ENCODE results near the gene PEX19. TPM values are rescaled to one million over a fixed set of nuclear protein-coding genes. Genes with fewer than 3 reads are reported as not detected.

The PEX19 gene, protein sequence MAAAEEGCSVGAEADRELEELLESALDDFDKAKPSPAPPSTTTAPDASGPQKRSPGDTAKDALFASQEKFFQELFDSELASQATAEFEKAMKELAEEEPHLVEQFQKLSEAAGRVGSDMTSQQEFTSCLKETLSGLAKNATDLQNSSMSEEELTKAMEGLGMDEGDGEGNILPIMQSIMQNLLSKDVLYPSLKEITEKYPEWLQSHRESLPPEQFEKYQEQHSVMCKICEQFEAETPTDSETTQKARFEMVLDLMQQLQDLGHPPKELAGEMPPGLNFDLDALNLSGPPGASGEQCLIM
- 51.8 and 60.2 TPM in 2 replicates for total RNA-seq

DNA sequence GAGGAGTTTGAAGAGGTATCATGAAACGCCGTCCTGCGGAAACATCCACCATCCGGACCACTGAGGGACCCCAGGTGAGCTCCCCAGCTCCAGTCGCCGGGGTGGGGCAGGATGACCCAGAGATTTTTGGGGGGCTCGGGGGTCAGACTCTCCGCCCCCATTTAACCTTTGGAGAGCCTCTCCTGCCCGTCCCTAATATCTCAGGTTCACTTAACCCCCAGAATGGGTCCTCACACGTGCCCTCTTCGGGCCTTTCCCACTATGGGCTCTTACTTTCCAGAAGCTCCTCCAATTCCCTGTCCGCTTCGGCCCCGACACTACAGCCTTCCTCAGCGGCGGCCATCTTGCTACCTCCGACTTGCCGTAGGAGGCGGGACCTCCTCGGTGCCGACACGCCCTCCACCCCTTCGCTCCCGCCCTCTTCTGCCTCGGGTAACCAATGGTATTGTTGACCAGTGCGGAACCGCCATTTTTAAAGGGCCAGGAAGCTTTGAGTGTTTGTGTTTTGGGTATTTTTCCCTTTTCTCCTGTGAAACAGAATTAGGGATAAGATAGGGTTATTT, at the start of gene PEX19:
Gene PEX19, minus strand, starts transcription at position 352 of the 563 bp plus-strand sequence. Its CDS starts 9 bp downstream, at position 343.
- Mint-ChIP-seq H3K9me3 (no peaks in the 10 kb centered on the region), H3K4me1 (peaks cover 21% of the 10 kb centered on the region), H3K4me3 (peak within 1 kb of the TSS; percentile 100), H3K27me3 (no peaks in the 10 kb centered on the region), H3K27ac (peak within 1 kb of the TSS; percentile 90), H3K36me3 (ENCODE audit: low read depth) (peaks cover 35% of the 10 kb centered on the region)
- intact Hi-C loops (cut with micrococcal nuclease): loop anchor here (1.0 to 2.0 kb wide), 3 partner anchors 23 to 186 kb away; partner anchors contain the start of genes COPA, DCAF8, IGSF8 and NCSTN
- peak; percentile 99 for DNase-seq

DNA sequence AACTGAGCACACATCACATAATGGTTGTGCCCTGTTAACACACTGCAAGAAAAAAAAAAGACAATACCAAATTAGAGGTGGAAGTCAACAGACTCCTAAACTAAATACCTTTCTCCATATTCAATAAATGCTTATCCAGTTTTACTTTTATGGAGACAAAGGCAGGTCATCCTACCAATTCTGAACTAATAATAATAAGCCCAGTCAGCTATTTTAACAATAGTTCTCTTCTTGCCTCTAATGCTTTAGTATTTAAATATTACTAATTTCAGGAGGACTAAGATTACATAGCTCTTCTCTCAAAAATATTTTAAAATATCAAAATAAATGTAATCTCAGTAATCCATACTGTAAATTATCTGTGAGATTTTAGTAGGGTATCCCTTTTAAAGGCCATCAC, 47.6 kb upstream of the PEX19 start:
- Mint-ChIP-seq H3K4me1 (no peaks in the 10 kb centered on the region), H3K36me3 (ENCODE audit: low read depth) (peaks cover 57% of the 10 kb centered on the region), H3K27me3 (no peaks in the 10 kb centered on the region), H3K9me3 (no peaks in the 10 kb centered on the region), H3K27ac (no peak overlapping the region), H3K4me3 (no peak overlapping the region)
- no peak for DNase-seq
- intact Hi-C loops (cut with micrococcal nuclease): no loop called here

DNA sequence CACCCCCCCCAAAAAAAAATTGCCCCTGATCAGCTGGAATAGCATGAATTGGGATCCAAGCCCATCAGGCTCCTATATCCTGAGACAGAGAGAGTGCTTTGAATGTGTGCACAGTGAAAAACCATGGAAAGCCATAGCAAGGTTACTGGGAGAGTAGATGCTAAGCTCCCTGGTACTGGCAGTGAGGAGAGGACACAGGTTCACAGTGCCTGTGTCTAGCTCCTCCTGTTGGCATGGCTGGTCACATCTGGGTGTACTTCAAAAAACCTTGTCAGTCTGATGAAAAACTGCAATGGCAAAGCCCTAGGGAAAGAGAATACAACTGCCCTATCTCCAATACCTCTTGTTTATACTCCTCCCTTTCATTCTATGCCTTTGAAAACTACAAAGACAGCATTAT, 45.2 kb upstream of the PEX19 start:
- H3K27ac Mint-ChIP-seq: no peak overlapping the region
- H3K9me3 Mint-ChIP-seq: no peaks in the 10 kb centered on the region
- peaks cover 62% of the 10 kb centered on the region for H3K36me3 Mint-ChIP-seq (ENCODE audit: low read depth)
- no peaks in the 10 kb centered on the region for H3K27me3 Mint-ChIP-seq
- H3K4me3 Mint-ChIP-seq: no peak overlapping the region
- no peaks in the 10 kb centered on the region for H3K4me1 Mint-ChIP-seq
- no peak for DNase-seq
- intact Hi-C loops (cut with micrococcal nuclease): no loop called here

DNA sequence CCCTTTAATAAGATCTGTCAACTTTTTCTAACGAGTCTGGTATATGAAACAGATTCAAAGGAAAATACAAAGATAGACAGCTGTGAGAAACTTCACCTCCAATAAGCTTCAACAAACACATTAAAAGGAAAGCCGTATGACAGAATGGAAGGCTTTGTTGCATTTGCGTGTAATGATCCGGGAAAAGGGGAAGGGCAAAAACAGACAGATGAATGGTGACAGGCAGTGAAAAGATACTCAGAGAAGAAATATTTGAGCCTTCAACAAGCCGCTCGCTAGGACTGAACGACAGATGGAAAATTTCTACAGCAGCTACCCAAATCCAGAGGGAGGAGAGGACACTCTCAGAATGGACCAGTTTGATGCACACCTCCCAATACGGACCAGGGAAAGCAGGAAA, 43.3 kb upstream of the PEX19 start:
- DNase-seq: no peak
- Mint-ChIP-seq H3K36me3 (ENCODE audit: low read depth) (peaks cover 66% of the 10 kb centered on the region), H3K4me1 (no peaks in the 10 kb centered on the region), H3K27ac (no peak overlapping the region), H3K27me3 (no peaks in the 10 kb centered on the region), H3K9me3 (no peaks in the 10 kb centered on the region), H3K4me3 (no peak overlapping the region)
- intact Hi-C loops (cut with micrococcal nuclease): loop anchor here (2.0 kb wide), 1 partner anchor 23 kb away; no protein-coding TSS in a partner anchor

DNA sequence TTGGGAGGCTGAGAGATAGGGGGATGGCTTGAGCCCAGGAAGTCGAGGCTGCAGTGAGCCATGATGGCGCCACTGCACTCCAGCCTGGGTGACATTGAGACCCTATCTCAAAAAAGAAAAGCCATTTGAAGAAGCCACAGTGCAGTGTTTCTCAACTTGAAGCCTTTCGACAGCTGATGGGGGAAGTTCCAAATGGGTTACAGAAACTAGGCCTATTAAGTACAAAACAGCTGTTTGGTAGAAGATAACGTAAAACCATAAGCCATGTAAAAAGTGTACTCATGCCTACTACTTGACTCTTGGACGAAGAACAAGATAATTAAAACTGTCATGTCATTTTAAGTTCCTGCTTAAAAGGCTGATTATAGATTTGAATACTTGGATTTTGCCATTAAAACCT, 41.5 kb upstream of the PEX19 start:
- Mint-ChIP-seq H3K4me3 (no peak overlapping the region), H3K27me3 (no peaks in the 10 kb centered on the region), H3K9me3 (no peaks in the 10 kb centered on the region), H3K4me1 (peaks cover 5% of the 10 kb centered on the region), H3K27ac (no peak overlapping the region), H3K36me3 (ENCODE audit: low read depth) (peaks cover 67% of the 10 kb centered on the region)
- intact Hi-C loops (cut with micrococcal nuclease): no loop called here
- no peak for DNase-seq

DNA sequence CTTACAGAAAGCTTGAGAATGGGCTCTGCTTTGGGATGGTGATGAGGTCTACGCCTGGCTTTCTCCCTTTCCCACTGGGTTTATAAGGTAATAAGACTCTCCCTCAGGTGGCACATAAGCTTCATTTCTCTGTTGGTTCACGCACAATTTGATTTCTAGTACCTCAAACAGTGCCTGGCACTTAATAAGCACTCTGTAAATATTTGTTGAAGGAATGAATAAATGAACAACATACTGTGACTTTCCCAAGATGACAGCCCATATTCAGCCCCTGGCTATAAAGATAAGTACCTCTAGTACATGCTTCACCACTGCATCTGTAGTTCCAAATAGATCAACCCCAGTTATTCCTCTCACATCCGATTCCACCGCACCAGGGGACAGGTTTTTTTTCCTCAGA, 40.3 kb upstream of the PEX19 start:
- Mint-ChIP-seq H3K36me3 (ENCODE audit: low read depth) (peaks cover 66% of the 10 kb centered on the region), H3K27ac (no peak overlapping the region), H3K27me3 (no peaks in the 10 kb centered on the region), H3K4me1 (peaks cover 6% of the 10 kb centered on the region), H3K9me3 (no peaks in the 10 kb centered on the region), H3K4me3 (no peak overlapping the region)
- intact Hi-C loops (cut with micrococcal nuclease): no loop called here
- no peak for DNase-seq

DNA sequence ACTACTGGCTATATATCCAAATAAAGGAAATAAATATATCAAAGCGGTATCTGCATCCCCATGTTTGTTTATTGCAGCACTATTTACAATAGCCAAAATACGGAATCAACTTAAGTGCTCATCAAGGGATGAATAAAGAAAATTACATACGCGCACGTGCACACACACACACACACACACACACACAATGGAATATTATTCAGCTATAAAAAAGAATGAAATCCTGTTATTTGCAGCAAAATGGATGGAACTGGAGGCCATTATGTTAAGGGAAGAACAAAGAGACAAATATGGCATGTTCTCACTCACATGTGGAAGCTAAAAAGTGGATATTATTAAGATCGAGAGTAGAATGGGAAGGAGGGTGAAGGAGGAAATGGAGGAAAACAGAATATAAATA, 37.9 kb upstream of the PEX19 start:
- H3K4me1 Mint-ChIP-seq: peaks cover 15% of the 10 kb centered on the region
- no peak for DNase-seq
- H3K4me3 Mint-ChIP-seq: no peak overlapping the region
- peaks cover 71% of the 10 kb centered on the region for H3K36me3 Mint-ChIP-seq (ENCODE audit: low read depth)
- intact Hi-C loops (cut with micrococcal nuclease): no loop called here
- H3K27me3 Mint-ChIP-seq: no peaks in the 10 kb centered on the region
- no peaks in the 10 kb centered on the region for H3K9me3 Mint-ChIP-seq
- no peak overlapping the region for H3K27ac Mint-ChIP-seq

DNA sequence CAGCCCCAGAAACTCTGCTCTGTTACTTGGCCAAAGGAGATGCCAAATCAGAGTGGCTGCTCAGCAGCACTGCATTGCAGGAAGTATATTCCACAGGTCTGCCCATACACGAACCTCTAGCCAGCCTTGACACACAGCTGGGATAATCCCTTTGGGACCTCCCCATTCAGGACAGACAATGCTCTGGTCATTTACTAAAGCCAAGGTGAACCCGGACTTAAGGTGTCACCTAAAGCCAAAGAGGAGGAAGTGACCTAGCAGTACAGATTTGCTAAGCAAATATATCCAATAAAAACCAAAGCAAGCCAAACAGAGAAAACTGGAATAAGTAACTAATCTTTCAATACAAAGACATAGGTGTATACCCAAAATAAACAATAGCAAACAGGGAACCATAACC, 30.4 kb upstream of the PEX19 start:
- H3K36me3 Mint-ChIP-seq (ENCODE audit: low read depth): peaks cover 79% of the 10 kb centered on the region
- peaks cover 18% of the 10 kb centered on the region for H3K4me1 Mint-ChIP-seq
- no peak for DNase-seq
- intact Hi-C loops (cut with micrococcal nuclease): no loop called here
- H3K27ac Mint-ChIP-seq: peak overlapping the region; percentile 61
- H3K27me3 Mint-ChIP-seq: no peaks in the 10 kb centered on the region
- no peak overlapping the region for H3K4me3 Mint-ChIP-seq
- peaks cover 9% of the 10 kb centered on the region for H3K9me3 Mint-ChIP-seq

DNA sequence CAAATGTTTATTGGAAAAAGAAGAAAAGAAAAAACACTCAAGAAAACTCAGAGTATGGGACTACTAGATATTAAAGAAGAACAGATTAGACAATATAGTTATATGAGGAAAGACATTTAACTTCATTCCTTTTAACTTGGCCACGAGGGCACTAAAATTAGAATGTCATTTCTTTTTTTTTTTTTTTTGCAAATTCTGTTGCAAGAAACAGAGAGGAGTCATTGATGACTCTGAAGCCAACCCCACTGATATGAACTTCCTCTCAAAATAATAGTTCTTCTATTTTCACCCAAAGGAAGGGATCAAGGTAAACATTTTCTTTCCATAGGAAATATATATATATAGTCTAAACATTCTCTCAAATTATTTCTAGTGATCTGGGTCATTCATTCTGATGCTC, 24.6 kb upstream of the PEX19 start:
- H3K36me3 Mint-ChIP-seq (ENCODE audit: low read depth): peaks cover 66% of the 10 kb centered on the region
- H3K4me3 Mint-ChIP-seq: no peak overlapping the region
- H3K9me3 Mint-ChIP-seq: no peaks in the 10 kb centered on the region
- intact Hi-C loops (cut with micrococcal nuclease): no loop called here
- H3K4me1 Mint-ChIP-seq: peaks cover 2% of the 10 kb centered on the region
- H3K27me3 Mint-ChIP-seq: no peaks in the 10 kb centered on the region
- H3K27ac Mint-ChIP-seq: no peak overlapping the region
- no peak for DNase-seq

DNA sequence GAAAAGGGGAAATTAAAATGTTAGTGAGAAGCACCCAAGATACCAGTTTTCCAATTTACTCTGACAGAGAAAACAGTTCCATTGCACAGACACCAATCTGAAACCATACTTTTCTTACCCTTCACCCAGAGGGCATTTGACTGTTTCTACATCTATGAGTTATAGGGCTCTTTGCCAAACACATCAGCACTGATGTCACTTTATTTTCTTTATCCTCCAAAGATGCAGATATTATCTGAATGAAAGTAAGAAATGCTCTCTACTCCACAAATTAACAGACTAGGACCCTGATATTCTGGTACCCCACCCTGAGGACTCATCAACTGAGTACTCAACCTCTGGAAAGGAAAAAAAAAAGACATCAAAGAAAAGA, 24.2 kb upstream of the PEX19 start:
- Mint-ChIP-seq H3K27me3 (no peaks in the 10 kb centered on the region), H3K9me3 (no peaks in the 10 kb centered on the region), H3K36me3 (ENCODE audit: low read depth) (peaks cover 65% of the 10 kb centered on the region), H3K4me3 (no peak overlapping the region), H3K4me1 (peaks cover 2% of the 10 kb centered on the region), H3K27ac (no peak overlapping the region)
- intact Hi-C loops (cut with micrococcal nuclease): no loop called here
- no peak for DNase-seq

DNA sequence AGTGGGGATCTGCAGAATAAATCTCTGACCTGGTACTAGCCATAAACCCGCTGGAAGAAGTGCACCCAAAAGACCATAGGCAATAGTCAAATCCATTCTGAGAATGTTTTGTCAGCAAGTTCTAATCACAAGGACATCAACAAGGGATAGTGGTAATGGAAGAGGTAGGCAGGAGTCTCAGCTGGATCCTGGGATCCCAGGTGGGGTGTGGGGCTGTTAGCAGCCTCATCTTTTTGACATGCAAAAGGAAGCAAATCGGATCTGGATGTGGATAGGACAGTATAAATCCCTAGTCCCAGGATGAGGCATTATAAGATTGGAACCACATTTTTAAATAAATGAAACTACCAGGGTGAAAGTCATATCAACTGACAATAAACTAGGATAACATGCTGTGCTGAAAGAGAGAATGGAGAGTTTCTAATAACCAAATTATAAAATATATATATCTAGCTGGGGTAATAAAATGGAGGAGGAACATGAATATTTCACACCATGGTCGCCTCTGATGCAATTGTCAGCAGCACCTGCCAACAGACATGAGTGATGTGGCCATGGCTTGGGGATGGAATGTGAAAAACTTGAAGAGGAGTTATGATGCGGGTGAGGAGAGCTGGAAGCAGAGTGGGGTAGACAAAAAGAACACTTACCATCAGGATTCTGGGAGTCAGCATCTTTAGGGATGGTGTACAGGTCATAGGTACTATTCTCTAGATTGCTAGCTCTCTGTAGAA, 23.7 kb upstream of the PEX19 start:
- Mint-ChIP-seq H3K27me3 (no peaks in the 10 kb centered on the region), H3K27ac (peak overlapping the region; percentile 39), H3K9me3 (no peaks in the 10 kb centered on the region), H3K4me3 (no peak overlapping the region), H3K4me1 (peaks cover 2% of the 10 kb centered on the region), H3K36me3 (ENCODE audit: low read depth) (peaks cover 64% of the 10 kb centered on the region)
- DNase-seq: no peak
- intact Hi-C loops (cut with micrococcal nuclease): no loop called here

DNA sequence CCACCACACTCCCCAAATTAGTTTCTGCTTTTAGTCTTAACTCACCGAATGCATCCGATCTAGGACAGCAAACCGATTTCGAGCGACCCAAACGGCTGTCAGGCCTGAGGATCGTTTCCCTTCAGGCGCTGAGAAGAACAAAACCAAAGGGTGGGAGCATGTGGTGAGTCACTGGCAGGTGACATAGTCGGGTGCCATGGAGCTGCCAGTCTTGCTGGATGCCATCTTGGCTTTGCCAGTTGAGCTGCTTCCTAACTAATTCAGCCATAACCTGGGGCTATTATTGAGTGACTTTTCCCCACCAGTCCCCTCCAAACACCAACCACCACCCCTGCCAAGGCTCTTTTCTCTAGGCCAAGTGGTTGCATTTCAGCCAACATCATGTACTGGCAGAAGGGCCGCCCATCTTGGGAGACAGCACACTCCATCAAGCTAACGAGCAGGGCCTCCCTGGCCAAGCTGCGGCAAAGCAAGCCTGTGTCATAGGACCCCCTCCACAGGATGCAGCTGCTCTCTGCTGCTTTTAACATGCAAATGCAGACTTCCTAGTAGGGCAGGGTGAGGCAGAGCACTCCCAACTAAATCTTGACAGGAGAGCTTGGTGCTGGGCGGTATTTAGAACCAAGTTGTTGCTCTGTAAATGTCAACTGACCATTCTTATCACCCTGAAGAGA, 22.3 kb upstream of the PEX19 start:
- Mint-ChIP-seq H3K27ac (no peak overlapping the region), H3K27me3 (no peaks in the 10 kb centered on the region), H3K4me1 (peaks cover 2% of the 10 kb centered on the region), H3K36me3 (ENCODE audit: low read depth) (peaks cover 62% of the 10 kb centered on the region), H3K9me3 (no peaks in the 10 kb centered on the region), H3K4me3 (no peak overlapping the region)
- DNase-seq: no peak
- intact Hi-C loops (cut with micrococcal nuclease): no loop called here

DNA sequence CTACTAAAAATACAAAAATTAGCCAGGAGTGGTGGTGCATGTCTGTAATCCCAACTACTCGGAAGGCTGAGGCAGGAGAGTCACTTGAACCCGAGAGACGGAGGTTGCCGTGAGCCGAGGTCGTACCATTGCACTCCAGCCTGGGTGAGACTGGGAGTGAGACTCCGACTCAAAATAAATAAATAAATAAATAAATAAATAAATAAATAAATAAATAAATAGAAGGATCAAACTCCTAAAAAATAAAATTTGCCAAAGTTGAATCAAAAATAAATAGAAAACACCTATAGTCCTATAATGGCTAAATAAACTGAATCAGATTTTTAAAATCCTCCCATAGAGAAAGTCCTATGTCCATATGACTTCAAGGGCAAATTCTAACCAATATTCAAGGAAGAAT, 15.2 kb upstream of the PEX19 start:
- intact Hi-C loops (cut with micrococcal nuclease): no loop called here

DNA sequence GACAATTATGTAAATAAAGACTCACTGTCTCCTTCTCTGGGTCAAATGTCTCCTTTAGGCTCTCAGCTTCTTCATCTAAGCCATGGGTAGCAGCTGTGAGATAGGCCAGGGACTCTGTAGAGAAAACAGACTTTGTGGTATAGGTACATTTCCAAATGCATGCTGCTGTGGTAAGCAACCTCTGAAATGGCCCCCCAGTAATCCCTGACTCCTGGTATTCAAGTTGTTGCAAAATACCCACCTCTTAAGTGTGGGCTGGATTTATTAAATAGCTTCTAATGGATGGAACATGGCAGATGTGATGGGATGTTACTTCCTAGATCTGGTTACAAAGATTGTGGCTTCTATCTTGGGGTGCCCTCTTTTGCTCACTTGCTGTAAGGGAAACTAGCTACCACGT, 11.1 kb upstream of the PEX19 start:
- Mint-ChIP-seq H3K27ac (peak overlapping the region; percentile 8), H3K4me1 (peaks cover 2% of the 10 kb centered on the region), H3K36me3 (ENCODE audit: low read depth) (peaks cover 78% of the 10 kb centered on the region), H3K9me3 (no peaks in the 10 kb centered on the region), H3K27me3 (no peaks in the 10 kb centered on the region), H3K4me3 (no peak overlapping the region)
- DNase-seq: no peak
- intact Hi-C loops (cut with micrococcal nuclease): no loop called here

More for the DNA sequence above, 15.2 kb upstream of the PEX19 start:
- no peaks in the 10 kb centered on the region for H3K4me1 Mint-ChIP-seq
- DNase-seq: no peak
- H3K9me3 Mint-ChIP-seq: no peaks in the 10 kb centered on the region
- H3K27me3 Mint-ChIP-seq: no peaks in the 10 kb centered on the region
- H3K36me3 Mint-ChIP-seq (ENCODE audit: low read depth): peaks cover 58% of the 10 kb centered on the region
- H3K4me3 Mint-ChIP-seq: no peak overlapping the region
- H3K27ac Mint-ChIP-seq: no peak overlapping the region

Data from activated CD4-positive, alpha-beta T cell treated with anti-CD3 and anti-CD28 coated beads, Interleukin-2, amount 10 ng/mL, durations not matched to agents 24 days and 14 days (primary cell).